ENCODE results near the gene SLC33A1. TPM values are rescaled to one million over a fixed set of nuclear protein-coding genes. Genes with fewer than 3 reads are reported as not detected.
A peak's percentile ranks its signal among the peaks of the same experiment; 100 is the strongest.

SLC33A1 gene
- polyA plus RNA-seq, 3 donors, result 9.7 to 19.1 (median 15.0) TPM

GRCh38 chr3:155880286-155880685 is 26.1 kb upstream of the SLC33A1 start:
- H3K79me2 ChIP-seq (ENCODE audit: insufficient read depth, low read length), result peaks cover 100% of the 10 kb centered on the region
- Mint-ChIP-seq H3K4me1 (peaks cover 19% of the 10 kb centered on the region), H3K9me3 (no peaks in the 10 kb centered on the region), H3K4me3 (no peak overlapping the region), H3K36me3 (peaks cover 0 to 3% of the 10 kb centered on the region in 2 donors), H3K27me3 (ENCODE audit: low read depth in 3 of 3) (peaks cover 0 to 3% (median 0%) of the 10 kb centered on the region in 3 donors), H3K27ac (peak overlapping the region in 1 of 7 donors; percentile 21)
- H2AFZ ChIP-seq (ENCODE audit: insufficient read depth, low read depth, low read length, poor library complexity, severe bottlenecking), result no peak overlapping the region
- no peak overlapping the region for H3K4me3 ChIP-seq (replicated peaks in 1 of 3; ENCODE audit: low read depth in 2 of 3, low read length in 3 of 3)
- H3K9me3 ChIP-seq (replicated peaks in 1 of 2; ENCODE audit: control insufficient read depth in 1 of 2, insufficient read depth in 1 of 2, low read length in 2 of 2), result no peaks in the 10 kb centered on the region
- intact Hi-C loops (cut with micrococcal nuclease), result no loop called here
- no peak for DNase-seq
- TF ChIP-seq, protein P1, sequence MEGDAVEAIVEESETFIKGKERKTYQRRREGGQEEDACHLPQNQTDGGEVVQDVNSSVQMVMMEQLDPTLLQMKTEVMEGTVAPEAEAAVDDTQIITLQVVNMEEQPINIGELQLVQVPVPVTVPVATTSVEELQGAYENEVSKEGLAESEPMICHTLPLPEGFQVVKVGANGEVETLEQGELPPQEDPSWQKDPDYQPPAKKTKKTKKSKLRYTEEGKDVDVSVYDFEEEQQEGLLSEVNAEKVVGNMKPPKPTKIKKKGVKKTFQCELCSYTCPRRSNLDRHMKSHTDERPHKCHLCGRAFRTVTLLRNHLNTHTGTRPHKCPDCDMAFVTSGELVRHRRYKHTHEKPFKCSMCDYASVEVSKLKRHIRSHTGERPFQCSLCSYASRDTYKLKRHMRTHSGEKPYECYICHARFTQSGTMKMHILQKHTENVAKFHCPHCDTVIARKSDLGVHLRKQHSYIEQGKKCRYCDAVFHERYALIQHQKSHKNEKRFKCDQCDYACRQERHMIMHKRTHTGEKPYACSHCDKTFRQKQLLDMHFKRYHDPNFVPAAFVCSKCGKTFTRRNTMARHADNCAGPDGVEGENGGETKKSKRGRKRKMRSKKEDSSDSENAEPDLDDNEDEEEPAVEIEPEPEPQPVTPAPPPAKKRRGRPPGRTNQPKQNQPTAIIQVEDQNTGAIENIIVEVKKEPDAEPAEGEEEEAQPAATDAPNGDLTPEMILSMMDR (IDR thresholded peaks at IDR 0.05), result no peak
- H3K27ac ChIP-seq (ENCODE audit: low read depth in 1 of 2, low read length in 2 of 2), result no peak overlapping the region
- H3K36me3 ChIP-seq (replicated peaks in 1 of 2; ENCODE audit: control insufficient read depth in 1 of 2, insufficient read depth in 2 of 2, low read length in 2 of 2), result no peaks in the 10 kb centered on the region
- H3K4me1 ChIP-seq (ENCODE audit: control insufficient read depth in 1 of 2, insufficient read depth in 2 of 2, low read length in 2 of 2), result no peaks in the 10 kb centered on the region
- no peak overlapping the region for H3K4me2 ChIP-seq (replicated peaks; ENCODE audit: extremely low read depth, low read length, poor library complexity, severe bottlenecking)
- no peak overlapping the region for H3K9ac ChIP-seq (ENCODE audit: insufficient read depth, low read length, poor library complexity, severe bottlenecking)
- no peaks in the 10 kb centered on the region for H3K27me3 ChIP-seq (ENCODE audit: control insufficient read depth in 2 of 2, insufficient read depth in 2 of 2, low read length in 2 of 2)
- peaks cover 22% of the 10 kb centered on the region for H4K20me1 ChIP-seq (ENCODE audit: insufficient read depth, low read length)

- Histone ChIP-seq H3K27ac (ENCODE audit: low read depth in 1 of 2, low read length in 2 of 2) (no peak overlapping the region), H3K4me2 (replicated peaks; ENCODE audit: extremely low read depth, low read length, poor library complexity, severe bottlenecking) (no peak overlapping the region), H3K4me3 (replicated peaks in 1 of 3; ENCODE audit: low read depth in 2 of 3, low read length in 3 of 3) (no peak overlapping the region), H4K20me1 (ENCODE audit: insufficient read depth, low read length) (peaks cover 19% of the 10 kb centered on the region), H3K36me3 (replicated peaks in 1 of 2; ENCODE audit: control insufficient read depth in 1 of 2, insufficient read depth in 2 of 2, low read length in 2 of 2) (no peaks in the 10 kb centered on the region), H3K9ac (ENCODE audit: insufficient read depth, low read length, poor library complexity, severe bottlenecking) (no peak overlapping the region), H3K4me1 (ENCODE audit: control insufficient read depth in 1 of 2, insufficient read depth in 2 of 2, low read length in 2 of 2) (peaks cover 17 to 21% of the 10 kb centered on the region in 2 donors), H3K27me3 (ENCODE audit: control insufficient read depth in 2 of 2, insufficient read depth in 2 of 2, low read length in 2 of 2) (no peaks in the 10 kb centered on the region), H2AFZ (ENCODE audit: insufficient read depth, low read depth, low read length, poor library complexity, severe bottlenecking) (no peak overlapping the region), H3K9me3 (replicated peaks in 1 of 2; ENCODE audit: control insufficient read depth in 1 of 2, insufficient read depth in 1 of 2, low read length in 2 of 2) (no peaks in the 10 kb centered on the region), H3K79me2 (ENCODE audit: insufficient read depth, low read length) (peaks cover 100% of the 10 kb centered on the region)
- H3K27ac Mint-ChIP-seq, result no peak overlapping the region
- H3K9me3 Mint-ChIP-seq, result no peaks in the 10 kb centered on the region
- H3K4me1 Mint-ChIP-seq, result peaks cover 37% of the 10 kb centered on the region
- intact Hi-C loops (cut with micrococcal nuclease), result loop anchor here in 1 of 2 donors (10.0 kb wide), 1 partner anchor 72 kb away; the partner anchor contains the start of gene C3orf33
- no CpG with 5 or more reads among the region's 2 CpGs for WGBS (ENCODE audit: insufficient coverage)
- H3K4me3 Mint-ChIP-seq, result no peak overlapping the region
- no peak for DNase-seq
- TF ChIP-seq, protein P1 (IDR thresholded peaks at IDR 0.05), result no peak
- peaks cover 0 to 3% of the 10 kb centered on the region in 2 donors for H3K36me3 Mint-ChIP-seq
- peaks cover 0 to 5% (median 0%) of the 10 kb centered on the region in 3 donors for H3K27me3 Mint-ChIP-seq (ENCODE audit: low read depth in 3 of 3)
Measured at GRCh38 chr3:155876503-155876902, 22.3 kb upstream of the SLC33A1 start.
